Measurements from ENCODE around the gene GABARAPL2. TPM values are rescaled to one million over a fixed set of nuclear protein-coding genes. Genes with fewer than 3 reads are reported as not detected.

Gene GABARAPL2
- polyA plus RNA-seq, 1 donor from 2014 or later, result 344 TPM

GRCh38 chr16:75532142-75532765 lies 33.9 kb upstream of the GABARAPL2 start:
- H3K27me3 ChIP-seq (ENCODE audit: insufficient read depth, low read depth, low read length), result no peaks in the 10 kb centered on the region
- no peaks in the 10 kb centered on the region for H3K36me3 ChIP-seq (ENCODE audit: insufficient read depth, low read length)
- no peaks in the 10 kb centered on the region for H3K9me3 ChIP-seq (ENCODE audit: low read length)
- H3K9ac ChIP-seq (ENCODE audit: low read length), result no peak overlapping the region
- H3F3A ChIP-seq (ENCODE audit: insufficient read depth, low read length, poor library complexity, severe bottlenecking), result no peaks in the 10 kb centered on the region
- TF ChIP-seq REST (IDR thresholded peaks at IDR 0.05; ENCODE audit: borderline replicate concordance), result no peak
- TF ChIP-seq MXI1 (conservative IDR thresholded peaks at IDR 0.05; ENCODE audit: poor library complexity, severe bottlenecking), result no peak
- TF ChIP-seq SMC3 (conservative IDR thresholded peaks at IDR 0.05; ENCODE audit: poor library complexity), result no peak
- no peak for TF ChIP-seq TAF1 (IDR thresholded peaks at IDR 0.05; ENCODE audit: low read depth)
- H3K79me2 ChIP-seq (replicated peaks; ENCODE audit: insufficient read depth, low read length), result no peaks in the 10 kb centered on the region
- no peaks in the 10 kb centered on the region for H3K9me2 ChIP-seq (ENCODE audit: insufficient read depth, low read length)
- H3K4me3 ChIP-seq (ENCODE audit: low read length), result no peak overlapping the region
- no peak overlapping the region for H3K4me2 ChIP-seq (ENCODE audit: low read length)
- no peak overlapping the region for H3K27ac ChIP-seq (ENCODE audit: low read length)
- H2AFZ ChIP-seq (ENCODE audit: low read depth, low read length), result no peak overlapping the region
- no peaks in the 10 kb centered on the region for H4K20me1 ChIP-seq (ENCODE audit: insufficient read depth)

DNA sequence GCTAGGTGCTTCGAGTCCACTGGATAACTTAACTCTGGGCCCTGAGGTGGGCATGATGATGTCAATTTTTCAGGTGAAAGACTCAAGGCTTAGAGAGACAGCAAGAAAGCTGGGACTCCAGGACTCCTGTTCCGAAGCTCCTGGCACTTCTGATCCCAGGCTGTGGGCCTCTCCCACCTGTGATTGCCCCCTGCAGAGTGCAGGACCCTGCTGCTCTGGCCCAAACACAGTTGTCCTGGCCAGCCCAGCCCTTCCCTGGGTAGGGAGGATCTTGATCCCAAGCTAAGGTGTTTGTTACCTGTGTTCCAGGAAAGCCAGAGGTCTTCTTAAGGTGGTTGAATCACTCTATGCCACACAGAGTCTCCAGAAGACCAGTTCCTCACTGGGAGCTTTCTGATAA lies 33.4 kb upstream of the GABARAPL2 start:
- H3K9me2 ChIP-seq (ENCODE audit: insufficient read depth, low read length), result no peaks in the 10 kb centered on the region
- no peak overlapping the region for H3K27ac ChIP-seq (ENCODE audit: low read length)
- no peak for TF ChIP-seq MXI1 (conservative IDR thresholded peaks at IDR 0.05; ENCODE audit: poor library complexity, severe bottlenecking)
- no peak for TF ChIP-seq RAD21 (conservative IDR thresholded peaks at IDR 0.05)
- no peak for TF ChIP-seq CTCF (IDR thresholded peaks at IDR 0.05; ENCODE audit: poor library complexity, severe bottlenecking)
- TF ChIP-seq SMC3 (conservative IDR thresholded peaks at IDR 0.05; ENCODE audit: poor library complexity), result no peak
- TF ChIP-seq POLR2AphosphoS5 (IDR thresholded peaks at IDR 0.05), result no peak
- TF ChIP-seq EP300 (conservative IDR thresholded peaks at IDR 0.05; ENCODE audit: poor library complexity, severe bottlenecking), result no peak
- no peak for TF ChIP-seq TAF1 (IDR thresholded peaks at IDR 0.05; ENCODE audit: low read depth)
- TF ChIP-seq EZH2 (IDR thresholded peaks at IDR 0.05; ENCODE audit: borderline replicate concordance, insufficient read depth, low read length, poor library complexity, severe bottlenecking), result no peak
- no peak for TF ChIP-seq REST (IDR thresholded peaks at IDR 0.05; ENCODE audit: borderline replicate concordance)
- no peaks in the 10 kb centered on the region for H3K36me3 ChIP-seq (ENCODE audit: insufficient read depth, low read length)
- no peak overlapping the region for H3K4me3 ChIP-seq (ENCODE audit: low read length)
- H3K4me2 ChIP-seq (ENCODE audit: low read length), result no peak overlapping the region
- H2AFZ ChIP-seq (ENCODE audit: low read depth, low read length), result no peak overlapping the region
- H3K9ac ChIP-seq (ENCODE audit: low read length), result no peak overlapping the region
- no peaks in the 10 kb centered on the region for H4K20me1 ChIP-seq (ENCODE audit: insufficient read depth)
- H3F3A ChIP-seq (ENCODE audit: insufficient read depth, low read length, poor library complexity, severe bottlenecking), result no peaks in the 10 kb centered on the region
- no peaks in the 10 kb centered on the region for H3K9me3 ChIP-seq (ENCODE audit: low read length)
- H3K79me2 ChIP-seq (replicated peaks; ENCODE audit: insufficient read depth, low read length), result no peaks in the 10 kb centered on the region
- H3K27me3 ChIP-seq (ENCODE audit: insufficient read depth, low read depth, low read length), result no peaks in the 10 kb centered on the region

Measured in neural cell (in vitro differentiated cells).